ENCODE measurements around the gene POLE3. TPM values are rescaled to one million over a fixed set of nuclear protein-coding genes. Genes with fewer than 3 reads are reported as not detected.
A peak's percentile ranks its signal among the peaks of the same experiment; 100 is the strongest.

Gene POLE3
- total RNA-seq, 1 experiment from 2014 or later: 64.5 TPM

- H3K27me3 ChIP-seq (ENCODE audit: insufficient read depth, low read depth): no peaks in the 10 kb centered on the region
- H2AFZ ChIP-seq: no peak overlapping the region
- no TSS peak for BruUV-seq (replicated peaks)
- no peaks in the 10 kb centered on the region for H3K9me3 ChIP-seq (ENCODE audit: insufficient read depth, low read depth)
- H3K4me1 ChIP-seq (replicated peaks; ENCODE audit: insufficient read depth): peaks cover 19% of the 10 kb centered on the region
- H4K20me1 ChIP-seq (ENCODE audit: insufficient read depth): 0 out of 2 replicates have a peak, but pooled peaks cover 3% of the 10 kb centered on the region
- CTCF ChIA-PET: no interaction called here
- H3K36me3 ChIP-seq (ENCODE audit: low read depth): no peaks in the 10 kb centered on the region
- H3K9me2 ChIP-seq (ENCODE audit: insufficient read depth): no peaks in the 10 kb centered on the region
- no peak overlapping the region for H3K4me2 ChIP-seq
- H3K4me3 ChIP-seq: no peak overlapping the region
- POLR2A ChIA-PET (ENCODE audit: unreplicated experiment): no interaction called here
- intact Hi-C loops (cut with micrococcal nuclease; ENCODE audit: unreplicated experiment): no loop called here
- TF ChIP-seq, protein P1, sequence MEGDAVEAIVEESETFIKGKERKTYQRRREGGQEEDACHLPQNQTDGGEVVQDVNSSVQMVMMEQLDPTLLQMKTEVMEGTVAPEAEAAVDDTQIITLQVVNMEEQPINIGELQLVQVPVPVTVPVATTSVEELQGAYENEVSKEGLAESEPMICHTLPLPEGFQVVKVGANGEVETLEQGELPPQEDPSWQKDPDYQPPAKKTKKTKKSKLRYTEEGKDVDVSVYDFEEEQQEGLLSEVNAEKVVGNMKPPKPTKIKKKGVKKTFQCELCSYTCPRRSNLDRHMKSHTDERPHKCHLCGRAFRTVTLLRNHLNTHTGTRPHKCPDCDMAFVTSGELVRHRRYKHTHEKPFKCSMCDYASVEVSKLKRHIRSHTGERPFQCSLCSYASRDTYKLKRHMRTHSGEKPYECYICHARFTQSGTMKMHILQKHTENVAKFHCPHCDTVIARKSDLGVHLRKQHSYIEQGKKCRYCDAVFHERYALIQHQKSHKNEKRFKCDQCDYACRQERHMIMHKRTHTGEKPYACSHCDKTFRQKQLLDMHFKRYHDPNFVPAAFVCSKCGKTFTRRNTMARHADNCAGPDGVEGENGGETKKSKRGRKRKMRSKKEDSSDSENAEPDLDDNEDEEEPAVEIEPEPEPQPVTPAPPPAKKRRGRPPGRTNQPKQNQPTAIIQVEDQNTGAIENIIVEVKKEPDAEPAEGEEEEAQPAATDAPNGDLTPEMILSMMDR (conservative IDR thresholded peaks at IDR 0.05): no peak
- TF ChIP-seq EZH2 (IDR thresholded peaks at IDR 0.05; ENCODE audit: low read depth): no peak
- H3K27ac ChIP-seq: no peak overlapping the region
- H3F3A ChIP-seq (ENCODE audit: insufficient read depth, low read depth): peaks cover 10% of the 10 kb centered on the region; the same call in 1 of the 2 replicates
- no peaks in the 10 kb centered on the region for H3K79me2 ChIP-seq (ENCODE audit: low read depth)
- DNase-seq: no peak
These were observed 47.1 kb downstream of the POLE3 start for GRCh38 chr9:113363336-113363735.

DNA sequence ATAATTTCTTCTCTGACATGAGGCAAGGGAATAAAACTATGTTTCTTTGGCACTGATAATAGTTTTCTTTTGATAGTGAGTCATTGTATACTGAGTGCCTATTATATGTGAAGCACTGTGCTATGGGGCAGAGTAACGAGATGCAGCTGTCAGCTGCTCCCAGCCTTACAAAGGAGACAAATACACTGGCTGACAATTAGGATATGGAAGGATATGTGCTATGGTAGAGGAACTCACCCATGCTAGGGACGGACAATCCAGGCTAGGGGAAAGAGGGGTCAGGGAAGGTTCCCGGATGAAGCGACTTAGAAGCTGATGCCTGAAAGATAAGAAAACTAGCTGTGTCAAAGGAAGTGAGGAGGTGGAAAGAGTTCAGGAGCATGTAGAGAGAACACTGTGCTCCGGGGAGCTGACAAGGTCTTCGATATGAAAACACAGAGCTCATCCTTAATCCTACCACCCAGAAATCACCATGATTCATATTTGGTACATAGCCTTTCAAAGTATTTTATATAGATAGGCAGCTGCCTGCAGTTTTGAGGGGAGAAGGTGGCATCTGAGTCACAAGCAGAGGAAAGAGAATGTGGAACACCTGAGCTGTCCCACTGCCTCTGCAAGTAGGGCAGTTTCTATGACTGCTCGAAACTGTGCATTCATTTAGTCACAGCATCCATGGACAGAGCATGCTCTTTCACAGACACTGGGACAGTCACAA lies 49.0 kb downstream of the POLE3 start:
- POLR2A ChIA-PET (ENCODE audit: unreplicated experiment): no interaction called here
- DNase-seq: peak in 1 of 2 experiments; percentile 51

DNA sequence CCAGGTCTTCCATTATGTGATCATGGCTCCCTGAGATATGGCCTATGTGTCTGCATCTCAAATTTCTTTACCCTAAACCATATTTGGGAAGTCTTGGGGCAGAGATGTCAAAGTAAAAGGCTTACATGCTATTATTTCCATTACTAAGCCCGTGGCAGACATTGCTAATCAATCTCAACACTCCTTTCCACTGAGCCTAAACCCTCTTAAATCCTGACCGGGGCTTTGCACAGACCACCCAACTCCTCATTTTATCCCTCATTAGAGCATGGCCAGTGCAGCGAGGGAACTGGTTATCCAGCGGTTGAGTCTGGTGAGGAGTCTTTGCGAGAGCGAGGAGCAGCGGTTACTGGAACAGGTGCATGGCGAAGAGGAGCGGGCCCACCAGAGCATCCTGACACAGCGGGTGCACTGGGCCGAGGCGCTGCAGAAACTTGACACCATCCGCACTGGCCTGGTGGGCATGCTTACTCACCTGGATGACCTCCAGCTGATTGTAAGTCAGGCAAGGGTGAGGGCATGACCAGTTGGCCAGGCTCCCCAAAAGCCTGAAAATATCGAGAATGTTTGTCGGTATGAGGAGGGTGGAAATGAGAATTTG lies 50.1 kb downstream of the POLE3 start:
- no peak overlapping the region for H3K4me2 ChIP-seq
- ChIA-PET POLR2A (ENCODE audit: unreplicated experiment) (no interaction called here), CTCF (no interaction called here)
- no peaks in the 10 kb centered on the region for H3K27me3 ChIP-seq (ENCODE audit: insufficient read depth, low read depth)
- H2AFZ ChIP-seq: no peak overlapping the region
- H3K4me3 ChIP-seq: no peak overlapping the region
- no peaks in the 10 kb centered on the region for H3K79me2 ChIP-seq (ENCODE audit: low read depth)
- TF ChIP-seq, protein P1 (conservative IDR thresholded peaks at IDR 0.05): no peak
- TF ChIP-seq EZH2 (IDR thresholded peaks at IDR 0.05; ENCODE audit: low read depth): no peak
- H3F3A ChIP-seq (ENCODE audit: insufficient read depth, low read depth): peaks cover 10% of the 10 kb centered on the region; the same call in 1 of the 2 replicates
- no peaks in the 10 kb centered on the region for H3K36me3 ChIP-seq (ENCODE audit: low read depth)
- no peaks in the 10 kb centered on the region for H3K9me2 ChIP-seq (ENCODE audit: insufficient read depth)
- H3K9me3 ChIP-seq (ENCODE audit: insufficient read depth, low read depth): no peaks in the 10 kb centered on the region
- peaks cover 19% of the 10 kb centered on the region for H3K4me1 ChIP-seq (replicated peaks; ENCODE audit: insufficient read depth)
- DNase-seq: no peak
- 0 out of 2 replicates have a peak, but pooled peaks cover 3% of the 10 kb centered on the region for H4K20me1 ChIP-seq (ENCODE audit: insufficient read depth)
- intact Hi-C loops (cut with micrococcal nuclease; ENCODE audit: unreplicated experiment): no loop called here
- H3K27ac ChIP-seq: 0 out of 2 replicates have a peak overlapping the region, but pooled peaks have one; percentile 2
- BruUV-seq (replicated peaks): no TSS peak

More for the DNA sequence above, 49.0 kb downstream of the POLE3 start:
- H3K4me3 ChIP-seq: no peak overlapping the region
- CTCF ChIA-PET: interaction anchor here (0.6 kb wide), 1 partner anchor 1088 kb away, joined by 3 read pairs; no protein-coding TSS in a partner anchor
- no peaks in the 10 kb centered on the region for H3K79me2 ChIP-seq (ENCODE audit: low read depth)
- no peak overlapping the region for H2AFZ ChIP-seq
- 0 out of 2 replicates have a peak overlapping the region, but pooled peaks have one; percentile 2 for H3K27ac ChIP-seq
- H3K9me3 ChIP-seq (ENCODE audit: insufficient read depth, low read depth): no peaks in the 10 kb centered on the region
- no peaks in the 10 kb centered on the region for H3K36me3 ChIP-seq (ENCODE audit: low read depth)
- TF ChIP-seq, protein P1 (conservative IDR thresholded peaks at IDR 0.05): no peak
- no peak for TF ChIP-seq EZH2 (IDR thresholded peaks at IDR 0.05; ENCODE audit: low read depth)
- no TSS peak for BruUV-seq (replicated peaks)
- H4K20me1 ChIP-seq (ENCODE audit: insufficient read depth): 0 out of 2 replicates have a peak, but pooled peaks cover 3% of the 10 kb centered on the region
- H3F3A ChIP-seq (ENCODE audit: insufficient read depth, low read depth): peaks cover 10% of the 10 kb centered on the region; the same call in 1 of the 2 replicates
- intact Hi-C loops (cut with micrococcal nuclease; ENCODE audit: unreplicated experiment): no loop called here
- H3K4me1 ChIP-seq (replicated peaks; ENCODE audit: insufficient read depth): peaks cover 19% of the 10 kb centered on the region
- no peaks in the 10 kb centered on the region for H3K9me2 ChIP-seq (ENCODE audit: insufficient read depth)
- H3K4me2 ChIP-seq: peak overlapping the region; percentile 40
- no peaks in the 10 kb centered on the region for H3K27me3 ChIP-seq (ENCODE audit: insufficient read depth, low read depth)

All from PC-9 (cell line).